Keratinocyte (primary cell): Measurements from ENCODE around the gene SLC43A3. TPM values are rescaled to one million over a fixed set of nuclear protein-coding genes. Genes with fewer than 3 reads are reported as not detected.

ENCODE experiments used
- DNase-seq: peaks from one replicate; pipeline ENCODE4 v3.0.0-alpha.2; 2011; ENCODE audit warnings: low read depth, missing footprints, low spot score
- FAIRE-seq: peaks from 2 replicates; lab custom pipeline; 2011; peaks lifted over from hg19 to GRCh38; lab: Jason Lieb, UNC
- H2AFZ ChIP-seq: 2 replicates; pipeline ENCODE4 v1.6.0; 2012; ENCODE audit warnings: low read length, control low read depth, inconsistent platforms; ENCODE audit not compliant: control insufficient read depth
- H3K27ac ChIP-seq: 2 replicates; pipeline ENCODE4 v1.5.1; 2011; ENCODE audit warnings: low read length; ENCODE audit not compliant: control insufficient read depth, insufficient read depth
- H3K27me3 ChIP-seq: 3 replicates; pipeline ENCODE4 v1.6.0; 2011; ENCODE audit warnings: low read length; ENCODE audit not compliant: control insufficient read depth, insufficient read depth; ENCODE audit errors: extremely low read depth
- H3K36me3 ChIP-seq, 2 experiments: 2 replicates in 1 of 2; 3 replicates in 1 of 2; pipeline ENCODE4 v1.5.1; 2011; ENCODE audit warnings: low read length in 2 of 2, mild to moderate bottlenecking in 1 of 2; ENCODE audit not compliant: control insufficient read depth in 2 of 2, insufficient read depth in 2 of 2; ENCODE audit errors: extremely low read depth in 1 of 2
- H3K4me1 ChIP-seq: 3 replicates; pipeline ENCODE4 v1.5.1; 2011; ENCODE audit warnings: low read length; ENCODE audit not compliant: control insufficient read depth, insufficient read depth; ENCODE audit errors: extremely low read depth
- H3K4me2 ChIP-seq: 3 replicates; pipeline ENCODE4 v1.6.0; 2011; ENCODE audit warnings: low read depth, low read length; ENCODE audit not compliant: control insufficient read depth, insufficient read depth; ENCODE audit errors: extremely low read depth
- H3K4me3 ChIP-seq, 3 experiments: fragments of 200-600 bp in 1 of 3; sonication (generic) in 1 of 3; 2 replicates in 2 of 3; 3 replicates in 1 of 3; pipeline ENCODE4 v1.5.1; 2011 to 2016; ENCODE audit warnings: low read length in 3 of 3, mild to moderate bottlenecking in 3 of 3, control low read depth in 2 of 3, inconsistent platforms in 1 of 3, low read depth in 1 of 3, mixed read lengths in 1 of 3, mixed run types in 1 of 3, moderate library complexity in 1 of 3; ENCODE audit not compliant: control insufficient read depth in 2 of 3, insufficient read depth in 2 of 3; ENCODE audit errors: extremely low read depth in 1 of 3
- H3K79me2 ChIP-seq: 2 replicates; pipeline ENCODE4 v1.6.0; 2012; ENCODE audit warnings: low read length; ENCODE audit not compliant: control insufficient read depth, insufficient read depth
- H3K9ac ChIP-seq: 3 replicates; pipeline ENCODE4 v1.6.0; 2011; ENCODE audit warnings: low read length; ENCODE audit not compliant: control insufficient read depth, insufficient read depth; ENCODE audit errors: extremely low read depth
- H3K9me1 ChIP-seq: 3 replicates; pipeline ENCODE4 v1.6.0; 2011; ENCODE audit warnings: low read length; ENCODE audit not compliant: control insufficient read depth, insufficient read depth; ENCODE audit errors: extremely low read depth
- H3K9me3 ChIP-seq: 2 replicates; pipeline ENCODE4 v1.5.1; 2012; ENCODE audit warnings: low read depth, low read length; ENCODE audit not compliant: control insufficient read depth
- H4K20me1 ChIP-seq: 3 replicates; pipeline ENCODE4 v1.6.0; 2011; ENCODE audit warnings: low read length; ENCODE audit not compliant: control insufficient read depth, insufficient read depth; ENCODE audit errors: extremely low read depth
- EZH2 ChIP-seq: IDR thresholded peaks from one replicate; pipeline ENCODE4 v1.6.1; 2012; ENCODE audit warnings: inconsistent platforms, mild to moderate bottlenecking, low read length, moderate library complexity
- dilution Hi-C: fragments of 300-500 bp; cut with MboI; formaldehyde crosslinking; loops from one replicate; pipeline ENCODE4 v1.7.0; 2020; ENCODE audit warnings: low sequenced_read_pairs; ENCODE audit not compliant: extremely low pct_ligation_motif_present
- polyA plus RNA-seq, 5 experiments: library from polyadenylated mRNA; depleted of rRNA in 3 of 5; stranded (reverse) in 3 of 5; stranded (forward) in 1 of 5; unstranded in 1 of 5; fragments of >200 nt; gene quantifications; 1 replicate in 1 of 5; 2 replicates in 3 of 5; 3 replicates in 1 of 5; pipeline versions ENCODE4 v1.2.1 to v1.2.3, GENCODE V29; 2011 to 2012; ENCODE audit warnings: missing spikeins in 2 of 5, low read depth in 1 of 5, low replicate concordance in 1 of 5
- TF ChIP-seq, protein P1 (sequence below), 3 experiments: IDR thresholded peaks in 1 of 3; conservative IDR thresholded peaks in 1 of 3; optimal IDR thresholded peaks in 1 of 3; 2 replicates in 2 of 3; 3 replicates in 1 of 3; pipeline versions ENCODE3 to v1.5.1; 2011; ENCODE audit warnings: low read length in 3 of 3, mild to moderate bottlenecking in 3 of 3, moderate library complexity in 2 of 3, control low read depth in 1 of 3, inconsistent platforms in 1 of 3; ENCODE audit not compliant: insufficient read depth in 2 of 3; ENCODE audit errors: extremely low read depth in 1 of 3

The SLC43A3 gene
- polyA plus RNA-seq, 1 donor (not counting 4 experiments of a cell fraction or from before 2014, with no cell fraction given): 48.1 TPM

GRCh38 chr11:57368106-57368844 is 58.6 kb downstream of the SLC43A3 start:
- Histone ChIP-seq H3K27me3 (no peaks in the 10 kb centered on the region), H3K9ac (peak overlapping the region; percentile 35), H4K20me1 (no peaks in the 10 kb centered on the region), H3K9me3 (no peaks in the 10 kb centered on the region), H3K9me1 (no peaks in the 10 kb centered on the region), H2AFZ (peak overlapping the region; percentile 55), H3K36me3 (no peaks in the 10 kb centered on the region), H3K4me3 (peak overlapping the region in 1 of 3 experiments; percentile 23), H3K4me2 (peak overlapping the region; percentile 68), H3K4me1 (peaks cover 34% of the 10 kb centered on the region), H3K79me2 (no peaks in the 10 kb centered on the region), H3K27ac (peak overlapping the region; percentile 42)
- TF ChIP-seq EZH2: no peak
- TF ChIP-seq, protein P1, sequence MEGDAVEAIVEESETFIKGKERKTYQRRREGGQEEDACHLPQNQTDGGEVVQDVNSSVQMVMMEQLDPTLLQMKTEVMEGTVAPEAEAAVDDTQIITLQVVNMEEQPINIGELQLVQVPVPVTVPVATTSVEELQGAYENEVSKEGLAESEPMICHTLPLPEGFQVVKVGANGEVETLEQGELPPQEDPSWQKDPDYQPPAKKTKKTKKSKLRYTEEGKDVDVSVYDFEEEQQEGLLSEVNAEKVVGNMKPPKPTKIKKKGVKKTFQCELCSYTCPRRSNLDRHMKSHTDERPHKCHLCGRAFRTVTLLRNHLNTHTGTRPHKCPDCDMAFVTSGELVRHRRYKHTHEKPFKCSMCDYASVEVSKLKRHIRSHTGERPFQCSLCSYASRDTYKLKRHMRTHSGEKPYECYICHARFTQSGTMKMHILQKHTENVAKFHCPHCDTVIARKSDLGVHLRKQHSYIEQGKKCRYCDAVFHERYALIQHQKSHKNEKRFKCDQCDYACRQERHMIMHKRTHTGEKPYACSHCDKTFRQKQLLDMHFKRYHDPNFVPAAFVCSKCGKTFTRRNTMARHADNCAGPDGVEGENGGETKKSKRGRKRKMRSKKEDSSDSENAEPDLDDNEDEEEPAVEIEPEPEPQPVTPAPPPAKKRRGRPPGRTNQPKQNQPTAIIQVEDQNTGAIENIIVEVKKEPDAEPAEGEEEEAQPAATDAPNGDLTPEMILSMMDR (optimal IDR thresholded peaks at IDR 0.05 in 1 of 3, IDR thresholded peaks at IDR 0.05 in 1 of 3, conservative IDR thresholded peaks at IDR 0.05 in 1 of 3; ENCODE audit: extremely low read depth in 1 of 3, insufficient read depth in 2 of 3, low read length in 3 of 3): no peak
- FAIRE-seq (peak; percentile 96), DNase-seq (peak; percentile 90)
- dilution Hi-C loops: no loop called here

DNA sequence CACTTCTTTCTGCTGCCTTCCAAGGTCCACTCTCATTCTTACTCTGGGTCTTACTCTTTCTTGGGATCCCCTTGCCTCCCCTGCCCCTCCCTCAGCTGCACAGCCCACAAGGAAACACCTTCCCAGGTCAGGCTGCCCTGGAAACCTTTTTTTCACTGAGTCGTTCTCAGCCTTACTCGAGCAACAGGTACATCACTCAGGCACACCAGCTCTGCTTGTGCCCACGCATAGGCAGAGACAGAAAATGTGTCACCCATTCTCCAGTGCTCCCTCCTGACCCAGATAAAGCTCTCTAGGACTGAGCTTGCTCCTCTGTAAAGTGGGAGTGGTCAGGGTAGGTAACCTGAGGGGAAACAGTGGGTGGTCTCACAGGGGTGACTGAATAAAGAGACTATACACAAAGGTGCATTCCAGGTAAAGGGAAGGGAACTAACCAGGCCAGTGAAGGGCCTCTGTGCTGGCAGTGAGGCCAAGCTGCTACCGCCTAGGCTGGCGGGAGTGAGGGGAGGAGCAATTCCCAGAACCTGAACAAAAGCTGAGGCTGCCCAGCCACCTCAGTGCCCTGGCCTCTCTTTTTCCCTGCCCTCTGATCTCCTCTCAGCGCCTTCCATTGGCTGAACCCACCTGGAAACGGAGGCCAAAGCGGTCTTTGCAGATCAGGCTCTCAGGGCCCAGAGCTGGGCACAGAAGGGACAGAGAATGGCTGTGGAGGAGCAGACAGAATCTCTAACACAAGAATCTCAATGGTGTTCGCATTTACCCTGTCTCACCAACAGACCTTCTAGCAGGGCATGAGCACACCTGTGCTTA is 61.9 kb downstream of the SLC43A3 start:
- FAIRE-seq: no peak
- Histone ChIP-seq H2AFZ (no peak overlapping the region), H3K27ac (no peak overlapping the region), H3K9me3 (no peaks in the 10 kb centered on the region), H4K20me1 (no peaks in the 10 kb centered on the region), H3K4me3 (no peak overlapping the region), H3K4me1 (peaks cover 24% of the 10 kb centered on the region), H3K27me3 (no peaks in the 10 kb centered on the region), H3K36me3 (no peaks in the 10 kb centered on the region), H3K79me2 (no peaks in the 10 kb centered on the region), H3K4me2 (no peak overlapping the region), H3K9me1 (no peaks in the 10 kb centered on the region), H3K9ac (no peak overlapping the region)
- dilution Hi-C loops: no loop called here
- no peak for DNase-seq
- TF ChIP-seq, protein P1 (optimal IDR thresholded peaks at IDR 0.05 in 1 of 3, IDR thresholded peaks at IDR 0.05 in 1 of 3, conservative IDR thresholded peaks at IDR 0.05 in 1 of 3; ENCODE audit: extremely low read depth in 1 of 3, insufficient read depth in 2 of 3, low read length in 3 of 3): no peak
- TF ChIP-seq EZH2: no peak
